GM18508 (cell line): ENCODE measurements around the gene RTP3.
"Not testable (repeated sequence)": the region's sequence is repeated elsewhere in the genome, so short reads cannot be mapped to it uniquely, and the experiment has no call there.

ENCODE experiments used
- ATAC-seq: cut with Tn5 transposase; IDR thresholded peaks from one replicate; pipeline ENCODE4 v1.9.1; 2021; ENCODE audit warnings: moderate number of reproducible peaks; ENCODE audit not compliant: insufficient read depth, unreplicated experiment

Gene RTP3

DNA sequence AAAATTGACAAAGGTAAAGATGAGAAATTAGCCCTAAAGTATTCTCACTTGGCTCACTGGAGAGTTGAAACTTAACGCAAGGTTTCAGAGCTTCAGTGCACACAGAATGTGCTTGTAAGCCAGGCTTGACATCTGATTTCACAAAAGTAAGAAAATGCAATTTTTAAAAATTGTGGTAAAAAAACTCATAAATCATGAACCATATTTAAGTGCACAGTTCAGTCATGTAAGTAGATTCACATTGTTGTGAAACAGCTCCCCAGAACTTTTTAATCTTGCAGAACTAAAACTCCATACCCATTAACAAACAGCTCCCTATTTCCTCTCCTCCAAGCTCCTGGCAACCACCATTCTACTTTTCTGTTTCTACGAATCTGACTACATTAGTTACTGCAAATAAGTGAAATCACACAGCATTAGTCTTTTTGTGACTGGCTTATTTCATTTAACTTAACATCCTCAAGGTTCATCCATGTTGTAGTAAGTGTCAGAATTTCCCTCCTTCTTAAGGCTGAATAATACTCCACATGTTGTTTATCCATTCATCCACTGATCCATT is 14.5 kb downstream of the RTP3 start:
- no peak for ATAC-seq

DNA sequence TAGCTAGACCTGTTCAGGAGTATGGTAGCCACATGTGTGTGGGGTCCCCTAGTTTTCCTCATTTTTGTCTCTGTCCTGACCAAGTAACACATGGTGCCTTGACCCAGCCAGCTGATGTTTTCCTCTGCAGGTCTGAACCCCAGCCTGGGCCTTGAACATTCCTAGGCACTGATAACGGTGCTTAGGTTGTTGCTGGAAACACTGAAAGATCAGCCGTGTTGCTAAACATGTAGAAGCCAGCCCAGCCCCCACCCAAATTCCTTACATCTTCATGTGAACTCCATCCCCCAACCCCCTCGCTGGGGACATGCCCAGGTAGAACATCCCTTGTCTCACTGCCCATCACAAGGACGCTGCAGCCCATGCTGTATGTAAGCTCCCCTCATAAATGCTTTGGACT is 18.7 kb downstream of the RTP3 start:
- no peak for ATAC-seq

DNA sequence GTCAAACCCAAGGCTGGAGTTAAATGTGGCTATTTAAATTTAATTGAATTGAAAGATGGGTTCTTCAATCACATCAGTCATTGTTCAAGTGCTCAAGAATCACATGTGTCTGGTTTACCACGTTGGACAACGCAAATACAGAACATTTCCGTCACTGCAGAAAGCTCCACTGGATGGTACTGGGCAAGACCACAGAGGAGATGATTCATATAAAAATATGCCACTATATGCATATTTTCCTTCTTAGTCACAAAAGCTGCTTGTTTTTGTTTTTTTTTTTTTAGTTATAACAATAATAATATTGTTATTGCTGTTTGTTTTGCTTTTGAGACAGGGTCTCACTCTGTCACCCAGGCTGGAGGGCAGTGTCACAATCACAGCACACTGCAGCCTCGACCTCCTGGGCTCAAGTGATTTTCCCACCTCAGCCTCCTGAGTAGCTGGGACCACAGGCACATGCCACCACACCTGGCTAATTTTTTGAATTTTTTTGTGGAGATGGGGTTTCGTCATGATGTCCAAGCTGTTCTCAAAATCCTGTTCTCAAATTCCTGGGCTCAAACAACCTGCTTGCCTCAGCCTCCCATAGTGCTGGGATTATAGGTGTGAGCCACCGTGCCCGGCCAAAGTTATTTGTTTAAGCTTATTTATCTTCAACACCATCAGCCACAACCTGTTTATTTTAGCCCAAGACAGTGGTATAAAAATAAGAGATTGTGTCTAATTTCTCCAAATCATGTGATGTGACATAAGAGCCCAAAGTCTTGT is 19.4 kb downstream of the RTP3 start:
- no peak for ATAC-seq

DNA sequence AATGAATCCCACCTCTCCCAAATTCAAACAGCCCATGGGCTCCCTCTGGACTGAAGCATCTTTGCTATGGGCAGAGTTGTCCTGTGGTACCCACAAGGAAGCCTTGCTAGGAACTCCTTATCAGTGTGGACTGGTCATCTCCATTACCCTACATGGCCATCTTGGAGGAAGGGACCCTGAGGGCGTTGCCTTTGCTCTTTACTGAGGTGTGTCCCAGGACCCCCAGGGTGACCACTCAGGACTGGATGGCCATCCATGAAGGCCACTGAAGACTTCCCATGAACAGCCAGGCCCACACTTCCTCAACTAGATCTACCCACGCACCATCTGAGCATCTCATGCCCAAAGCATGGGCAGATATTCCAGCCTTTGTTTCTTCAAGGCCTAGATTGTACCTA is 20.0 kb downstream of the RTP3 start:
- no peak for ATAC-seq

DNA sequence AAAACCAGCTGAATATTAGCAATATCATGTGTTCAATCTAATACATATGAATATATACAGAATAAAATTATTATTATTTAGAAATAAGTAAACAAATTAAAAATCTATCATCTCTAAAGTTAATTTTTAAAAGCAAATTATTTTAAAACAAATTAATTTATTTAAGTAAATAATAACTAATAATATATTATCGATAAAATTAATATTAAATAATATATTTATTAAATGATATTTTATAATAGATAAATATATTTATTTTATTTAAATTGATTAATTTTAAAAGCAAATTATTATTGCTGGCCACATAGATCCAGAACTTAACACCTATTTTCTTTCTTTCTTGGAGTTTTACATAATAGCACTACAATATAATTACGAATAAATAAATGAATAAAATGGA is 22.2 kb downstream of the RTP3 start:
- no peak for ATAC-seq

DNA sequence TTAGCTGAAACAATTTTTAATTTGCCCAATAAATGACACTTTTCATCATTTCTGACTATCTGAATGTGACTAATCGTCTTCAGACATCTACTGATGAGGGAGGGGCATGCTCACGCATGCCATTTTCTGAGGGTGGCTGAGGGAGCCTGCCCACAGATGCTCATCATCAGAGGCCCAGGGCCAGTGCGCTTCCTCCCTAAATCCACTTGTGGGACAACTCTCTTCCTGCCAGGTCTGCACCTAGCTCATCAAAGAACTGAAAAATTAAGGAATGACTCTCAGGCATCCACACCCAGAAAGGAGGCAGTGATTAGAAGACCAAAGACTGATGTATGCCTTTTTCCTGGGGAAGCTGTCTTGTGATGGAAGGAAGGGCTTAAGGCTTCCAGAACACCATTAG is 22.8 kb downstream of the RTP3 start:
- ATAC-seq: no peak

DNA sequence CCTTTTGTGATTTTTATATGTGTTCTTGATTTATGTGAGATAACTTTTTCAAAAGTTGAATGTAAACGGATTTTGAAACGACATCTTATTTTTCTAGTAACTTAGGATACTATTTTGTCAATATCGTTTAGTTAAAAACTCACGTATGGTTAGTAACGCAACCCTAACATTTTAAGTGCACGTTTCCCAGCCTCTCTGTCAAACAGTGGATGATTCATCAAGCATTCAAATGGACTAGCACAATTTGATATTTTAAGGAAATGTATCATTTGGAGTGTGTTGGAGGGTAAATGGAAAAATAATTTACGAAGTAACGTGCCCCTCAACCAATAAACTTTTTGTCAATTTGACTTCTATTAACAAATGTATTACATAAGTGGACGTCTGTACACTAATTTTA is 23.3 kb downstream of the RTP3 start:
- no peak for ATAC-seq

DNA sequence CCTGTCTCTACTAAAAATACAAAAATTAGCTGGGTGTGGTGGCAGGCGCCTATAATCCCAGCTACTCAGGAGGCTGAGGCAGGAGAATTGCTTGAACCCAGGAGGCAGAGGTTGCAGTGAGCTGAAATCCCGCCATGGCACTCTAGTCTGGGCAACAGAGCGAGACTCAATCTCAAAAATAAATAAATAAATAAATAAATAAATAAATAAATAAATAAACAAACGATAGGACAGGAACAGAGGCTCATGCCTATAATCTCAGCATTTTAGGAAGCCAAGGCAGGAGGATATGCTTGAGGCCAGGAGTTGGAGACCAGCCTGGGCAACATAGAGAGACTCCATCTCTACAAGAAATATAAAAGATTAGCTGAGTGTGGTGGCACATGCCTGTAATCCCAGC is 24.4 kb downstream of the RTP3 start:
- ATAC-seq: not testable (repeated sequence)

DNA sequence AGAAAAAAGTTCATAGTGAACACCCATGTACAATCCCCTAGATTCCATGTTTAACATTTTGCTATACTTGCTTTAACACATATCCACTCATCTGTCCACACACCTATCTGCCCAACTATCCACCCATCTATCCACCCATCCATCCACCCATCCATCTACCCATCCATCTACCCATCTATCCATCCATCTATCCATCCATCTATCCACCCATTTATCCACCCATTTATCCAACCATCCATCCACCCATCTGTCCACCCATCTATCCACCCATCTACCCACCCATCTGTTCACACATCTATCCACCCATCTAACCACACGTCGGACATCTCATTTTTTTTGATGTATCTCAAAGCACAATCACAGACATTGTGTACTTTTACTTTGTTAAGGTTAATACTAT is 25.8 kb downstream of the RTP3 start:
- no peak for ATAC-seq

DNA sequence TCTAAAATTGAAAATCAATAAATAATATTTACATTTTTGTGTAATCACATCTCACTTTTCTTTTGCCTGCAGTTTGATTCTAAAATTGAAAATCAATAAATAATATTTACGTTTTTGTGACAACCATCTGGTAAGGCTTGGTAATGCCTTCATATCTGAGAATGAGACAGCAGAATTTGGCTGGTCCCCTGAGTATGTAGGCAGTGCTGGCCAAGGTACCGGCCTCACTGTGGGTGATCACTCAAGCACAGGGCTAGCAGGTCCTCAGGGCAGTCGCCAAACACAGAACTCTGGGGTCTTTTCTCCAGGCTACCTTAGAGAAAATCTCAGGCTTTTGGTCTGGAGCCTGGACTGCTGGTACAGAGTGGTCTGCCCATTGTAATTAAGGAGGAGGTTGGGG is 26.2 kb downstream of the RTP3 start:
- no peak for ATAC-seq

DNA sequence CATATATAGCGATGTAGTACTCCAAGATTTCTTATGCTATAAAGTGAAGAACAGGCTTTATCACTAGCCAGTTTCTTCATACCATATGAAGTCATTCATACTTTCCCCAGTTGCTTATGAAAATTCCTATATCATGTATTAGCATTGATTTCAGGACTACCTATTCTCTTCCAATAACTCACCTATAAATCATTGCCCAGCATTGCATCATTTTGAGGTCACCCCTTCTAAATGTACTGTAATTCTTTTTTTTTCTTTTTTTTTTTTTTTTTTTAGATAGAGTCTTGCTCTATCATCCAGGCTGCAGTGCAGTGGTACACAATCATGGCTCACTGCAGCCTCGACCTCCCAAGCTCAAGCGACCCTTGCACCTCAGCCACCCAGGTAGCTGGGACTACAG is 27.1 kb downstream of the RTP3 start:
- ATAC-seq: no peak

DNA sequence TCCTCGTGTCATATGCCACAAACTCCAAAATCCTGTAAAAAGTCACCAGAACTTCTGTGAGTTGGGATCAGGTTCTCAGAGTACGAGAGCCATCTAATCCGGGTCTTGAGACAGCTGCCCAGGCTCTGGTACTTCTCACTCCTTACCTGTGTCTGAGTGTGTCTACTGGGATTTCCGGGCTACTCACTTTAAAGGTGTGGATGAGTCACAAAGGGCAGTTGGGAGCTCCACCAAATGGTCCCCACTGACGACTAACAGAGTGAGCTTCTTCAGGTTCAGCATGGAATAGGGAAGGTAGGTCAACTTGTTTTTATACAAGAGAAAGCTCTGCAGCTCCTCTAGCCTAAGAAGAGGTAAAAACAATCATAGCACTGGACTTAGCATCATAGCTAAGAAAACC is 29.5 kb downstream of the RTP3 start:
- ATAC-seq: no peak

DNA sequence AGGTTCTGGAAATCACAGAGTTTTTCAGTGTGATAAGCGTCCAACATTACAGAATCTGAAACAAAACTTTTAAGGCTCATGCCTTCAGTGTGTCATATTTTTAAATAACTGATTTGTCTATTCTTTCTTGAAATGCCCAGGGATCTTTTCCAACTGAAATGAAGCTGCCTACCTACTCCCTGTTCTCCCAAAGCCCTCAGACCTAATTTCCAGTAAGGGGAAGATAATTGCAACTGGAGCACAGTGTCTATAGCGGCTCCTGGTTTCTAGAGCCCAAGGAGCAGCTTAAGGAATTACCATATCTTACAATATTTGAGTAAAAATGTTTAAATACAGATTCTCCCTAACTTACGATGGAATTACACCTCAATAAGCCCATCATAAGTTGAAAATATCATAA is 35.3 kb downstream of the RTP3 start:
- ATAC-seq: no peak

DNA sequence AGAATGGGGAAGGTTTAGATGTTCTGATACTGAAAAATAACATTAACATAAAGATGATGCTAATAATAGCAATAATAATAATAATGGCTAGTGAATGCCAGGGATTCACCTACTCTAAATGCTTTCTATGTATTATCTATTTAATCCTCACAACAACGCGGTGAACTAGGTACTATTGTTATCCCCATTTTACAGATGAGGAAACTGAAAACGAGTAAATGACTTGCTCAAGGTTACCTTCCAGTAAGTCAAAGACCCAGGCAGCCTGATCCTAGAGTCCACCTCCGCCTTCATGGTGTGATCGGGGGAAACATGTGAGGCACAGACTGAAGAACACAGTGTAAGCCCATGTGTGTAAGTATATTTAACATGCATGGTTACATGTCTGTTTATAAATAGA is 38.0 kb downstream of the RTP3 start:
- no peak for ATAC-seq

DNA sequence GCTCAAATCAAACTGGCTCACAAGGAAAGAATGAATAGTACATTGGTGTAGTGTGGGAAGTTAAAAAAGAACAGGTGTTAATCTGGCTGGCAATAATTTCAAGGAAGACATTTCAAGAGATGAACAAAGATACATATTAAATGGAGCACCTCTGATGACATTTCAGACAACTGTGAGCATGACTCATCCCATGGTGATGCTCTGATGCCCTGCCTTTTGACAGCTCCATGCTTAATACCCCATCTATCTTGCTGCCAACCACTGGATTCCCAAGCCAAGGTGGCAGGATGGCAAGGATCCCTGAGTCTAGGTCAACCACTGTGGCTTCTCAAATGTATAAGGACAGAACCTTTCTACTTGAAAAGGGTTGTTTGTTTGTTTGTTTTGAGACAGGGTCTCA is 39.0 kb downstream of the RTP3 start:
- ATAC-seq: no peak

DNA sequence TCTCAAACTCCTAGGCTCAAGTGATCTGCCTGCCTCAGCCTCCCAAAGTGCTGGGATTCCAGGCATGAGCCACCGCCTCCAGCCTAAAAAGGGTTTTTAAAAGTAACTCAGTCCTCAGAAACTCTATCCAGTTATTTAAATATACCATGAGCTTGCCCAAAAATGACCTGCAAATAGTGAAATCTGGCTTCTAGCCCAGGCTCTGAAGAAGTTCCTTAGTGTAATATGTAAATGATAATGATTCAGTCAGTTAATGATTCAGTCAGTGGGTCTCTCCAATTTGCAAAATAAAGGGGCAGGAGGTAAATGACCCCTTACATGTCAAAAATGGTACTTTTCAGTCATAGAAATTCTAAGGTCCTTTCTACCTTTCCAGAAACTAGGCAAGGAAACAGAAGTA is 39.5 kb downstream of the RTP3 start:
- no peak for ATAC-seq

DNA sequence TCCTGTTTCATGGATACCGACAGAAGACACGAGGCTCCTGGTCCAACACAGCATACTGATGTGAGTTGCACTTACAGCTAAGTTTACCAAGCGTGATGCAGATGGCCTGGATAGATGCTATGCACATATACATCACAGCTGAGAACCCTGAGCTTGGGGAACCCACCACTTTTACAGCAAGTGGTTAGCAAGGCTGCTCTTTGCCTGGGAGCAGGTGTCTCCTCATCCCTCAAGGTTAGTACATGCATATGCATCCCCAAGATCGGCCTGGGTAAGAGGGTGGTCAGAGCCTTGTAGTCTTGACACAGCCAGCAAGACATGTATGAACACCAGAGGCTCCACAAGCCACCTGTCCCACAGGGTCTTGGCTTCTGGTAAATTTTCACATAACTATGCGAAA is 40.0 kb downstream of the RTP3 start:
- ATAC-seq: no peak

DNA sequence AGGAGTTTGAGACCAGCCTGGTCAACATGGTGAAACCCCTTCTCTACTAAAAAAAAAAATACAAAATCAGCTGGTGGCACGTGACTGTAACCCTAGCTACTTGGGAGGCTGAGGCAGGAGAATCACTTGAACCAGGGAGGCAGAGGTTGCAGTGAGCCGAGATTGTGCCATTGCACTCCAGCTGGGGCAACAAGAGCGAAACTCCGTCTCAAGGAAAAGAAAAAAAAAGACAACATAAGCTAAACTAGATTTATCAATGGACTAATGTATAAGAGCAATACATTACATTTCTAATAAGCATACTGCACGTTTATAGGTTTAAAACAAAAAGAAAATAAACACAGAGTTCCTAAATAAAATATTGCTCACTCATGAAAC is 40.6 kb downstream of the RTP3 start:
- not testable (repeated sequence) for ATAC-seq

DNA sequence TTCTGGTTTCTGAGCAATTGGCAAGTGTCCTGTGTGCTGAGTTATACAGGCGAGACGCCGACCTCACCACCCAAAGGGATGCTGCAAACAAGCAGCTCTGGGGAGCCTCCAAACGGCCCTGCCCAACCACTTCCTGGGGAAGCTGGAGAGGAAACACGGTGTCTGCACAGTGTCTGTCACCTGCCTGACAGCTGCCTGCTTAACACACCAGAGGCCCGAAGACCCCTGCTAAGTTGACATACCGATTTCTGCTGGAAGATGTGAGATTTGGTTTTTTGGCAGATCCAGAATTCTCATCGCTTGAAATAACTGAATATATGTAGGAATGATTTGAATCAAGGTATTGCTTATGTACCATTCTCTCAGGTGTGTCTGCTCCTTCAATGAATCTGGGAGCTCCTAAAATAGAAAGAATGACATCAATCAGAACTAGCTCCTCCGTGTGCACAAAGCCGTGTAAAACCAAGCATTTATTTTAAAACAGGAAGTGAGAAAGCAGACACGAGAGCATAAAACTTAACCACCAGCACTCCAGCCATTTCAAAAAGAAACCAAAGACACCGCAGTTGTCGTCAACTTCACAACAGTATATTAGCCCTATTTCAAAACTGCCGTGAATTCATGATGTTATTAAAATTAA is 41.1 kb downstream of the RTP3 start:
- peak; percentile 50 for ATAC-seq

DNA sequence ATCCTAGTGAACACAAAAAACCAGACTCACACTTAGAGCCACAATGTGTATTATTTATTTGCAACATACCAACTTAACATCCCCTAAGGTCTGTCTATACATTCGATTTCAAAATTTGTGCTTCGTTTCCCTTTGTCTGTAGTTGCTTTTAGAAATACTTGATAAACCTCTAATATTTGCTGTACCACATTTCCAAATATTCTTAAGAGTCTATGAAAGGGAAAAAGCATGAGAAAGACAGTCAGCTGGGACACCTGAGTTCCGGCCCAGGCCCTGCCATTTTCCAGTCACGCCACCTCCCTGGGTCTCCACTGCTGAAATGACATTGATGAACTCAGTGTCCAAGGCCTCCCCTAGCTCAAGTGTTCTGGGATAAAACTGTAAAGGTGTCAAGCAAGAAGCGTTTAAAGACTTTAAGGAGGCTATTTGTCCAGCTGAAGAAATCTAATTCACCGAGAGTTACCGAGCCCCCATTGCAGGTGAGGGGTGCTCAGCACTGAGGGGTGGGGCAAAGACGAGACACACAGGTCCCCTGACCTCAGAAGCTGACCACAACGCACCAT is 41.7 kb downstream of the RTP3 start:
- ATAC-seq: no peak

DNA sequence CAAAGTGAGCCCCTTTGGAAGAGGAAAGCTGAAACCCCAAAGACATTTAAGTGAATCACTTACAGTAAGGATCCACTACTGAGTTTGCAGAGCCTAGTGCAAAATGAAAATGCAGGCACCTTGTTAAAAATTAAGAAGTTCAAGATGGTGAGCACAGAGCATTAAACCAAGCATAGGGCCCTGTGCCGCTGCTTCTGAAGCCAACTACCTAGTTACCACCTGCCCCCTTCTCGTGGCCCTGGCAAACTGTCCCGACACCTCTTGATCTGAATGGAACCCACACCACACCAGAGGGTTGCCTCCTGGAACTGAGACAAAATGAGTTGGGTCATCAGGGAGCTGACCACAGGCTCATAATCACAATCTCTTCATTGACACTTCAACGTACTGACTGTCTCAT is 42.8 kb downstream of the RTP3 start:
- no peak for ATAC-seq

DNA sequence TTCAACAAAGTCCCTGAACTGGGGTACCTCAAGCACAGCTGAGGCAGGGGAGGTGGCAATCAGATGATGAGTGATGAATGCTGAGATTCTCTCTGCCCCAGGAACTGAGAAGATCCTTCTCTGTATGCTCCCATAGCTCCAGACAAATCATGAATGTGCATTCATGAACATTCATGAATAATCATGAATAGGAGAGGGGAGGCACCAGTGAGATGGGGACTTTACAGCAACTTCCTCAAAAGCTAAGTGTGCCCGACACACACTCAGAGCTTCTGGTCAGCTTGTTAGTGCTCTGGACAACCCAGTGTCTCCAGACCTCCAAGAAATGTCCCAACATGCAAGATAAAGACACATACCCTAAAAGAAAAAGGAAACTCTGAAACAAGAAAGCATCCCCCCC is 44.1 kb downstream of the RTP3 start:
- ATAC-seq: no peak
